Keratinocyte (primary cell): Measurements from ENCODE around the gene RBM47.

Experiments used
- EZH2 ChIP-seq: IDR thresholded peaks from one replicate; pipeline ENCODE4 v1.6.1; 2012; ENCODE audit warnings: inconsistent platforms, mild to moderate bottlenecking, low read length, moderate library complexity
- TF ChIP-seq, protein P1 (sequence below), 3 experiments: IDR thresholded peaks in 1 of 3; conservative IDR thresholded peaks in 1 of 3; optimal IDR thresholded peaks in 1 of 3; 2 replicates in 2 of 3; 3 replicates in 1 of 3; pipeline versions ENCODE3 to v1.5.1; 2011; ENCODE audit warnings: low read length in 3 of 3, mild to moderate bottlenecking in 3 of 3, moderate library complexity in 2 of 3, control low read depth in 1 of 3, inconsistent platforms in 1 of 3; ENCODE audit not compliant: insufficient read depth in 2 of 3; ENCODE audit errors: extremely low read depth in 1 of 3

DNA sequence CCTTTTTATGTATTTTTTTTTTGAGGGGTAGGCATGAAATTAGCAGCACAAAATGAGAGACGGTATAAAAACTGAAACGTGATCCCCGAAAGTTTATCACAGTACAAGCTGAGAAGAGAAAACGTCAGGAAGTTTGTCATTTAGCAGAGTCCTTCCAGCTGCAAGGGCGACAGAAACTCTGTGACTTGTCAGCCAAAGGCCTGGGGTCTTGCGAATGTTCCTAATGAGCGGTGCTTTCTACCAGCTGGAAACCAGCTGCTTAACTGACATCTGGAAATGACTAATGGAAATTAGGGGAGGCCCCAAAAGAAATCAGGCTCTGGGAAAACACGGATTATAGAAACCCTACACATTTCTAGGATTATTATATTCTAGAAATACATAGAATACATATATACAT, 228.0 kb downstream of the RBM47 start:
- TF ChIP-seq EZH2, result no peak
- TF ChIP-seq, protein P1, sequence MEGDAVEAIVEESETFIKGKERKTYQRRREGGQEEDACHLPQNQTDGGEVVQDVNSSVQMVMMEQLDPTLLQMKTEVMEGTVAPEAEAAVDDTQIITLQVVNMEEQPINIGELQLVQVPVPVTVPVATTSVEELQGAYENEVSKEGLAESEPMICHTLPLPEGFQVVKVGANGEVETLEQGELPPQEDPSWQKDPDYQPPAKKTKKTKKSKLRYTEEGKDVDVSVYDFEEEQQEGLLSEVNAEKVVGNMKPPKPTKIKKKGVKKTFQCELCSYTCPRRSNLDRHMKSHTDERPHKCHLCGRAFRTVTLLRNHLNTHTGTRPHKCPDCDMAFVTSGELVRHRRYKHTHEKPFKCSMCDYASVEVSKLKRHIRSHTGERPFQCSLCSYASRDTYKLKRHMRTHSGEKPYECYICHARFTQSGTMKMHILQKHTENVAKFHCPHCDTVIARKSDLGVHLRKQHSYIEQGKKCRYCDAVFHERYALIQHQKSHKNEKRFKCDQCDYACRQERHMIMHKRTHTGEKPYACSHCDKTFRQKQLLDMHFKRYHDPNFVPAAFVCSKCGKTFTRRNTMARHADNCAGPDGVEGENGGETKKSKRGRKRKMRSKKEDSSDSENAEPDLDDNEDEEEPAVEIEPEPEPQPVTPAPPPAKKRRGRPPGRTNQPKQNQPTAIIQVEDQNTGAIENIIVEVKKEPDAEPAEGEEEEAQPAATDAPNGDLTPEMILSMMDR (optimal IDR thresholded peaks at IDR 0.05 in 1 of 3, IDR thresholded peaks at IDR 0.05 in 1 of 3, conservative IDR thresholded peaks at IDR 0.05 in 1 of 3; ENCODE audit: extremely low read depth in 1 of 3, insufficient read depth in 2 of 3, low read length in 3 of 3), result no peak
